OCI-LY1 (cell line): ENCODE data around the gene RNF34.

Experiments used
- CTCF ChIP-seq: fragments of 200-600 bp; sonication (generic), shearing (Covaris generic); IDR thresholded peaks from 2 replicates; pipeline ENCODE4 v1.5.1; 2017; ENCODE audit warnings: mild to moderate bottlenecking, antibody characterized with exemption, low read length, moderate library complexity, mixed read lengths
- EZH2 ChIP-seq: fragments of 200-600 bp; sonication (generic), shearing (Covaris generic); IDR thresholded peaks from 2 replicates; pipeline ENCODE4 v1.8.0; 2017; ENCODE audit warnings: borderline replicate concordance, mixed run types, mild to moderate bottlenecking, antibody characterized with exemption, low read length, moderate library complexity, mixed read lengths

- no peak for TF ChIP-seq CTCF
- no peak for TF ChIP-seq EZH2
Observed at GRCh38 chr12:121423682-121424623, 24.0 kb downstream of the RNF34 start.
